HCT116 (cell line): ENCODE results near the gene LCN6.
"Not testable (repeated sequence)": the region's sequence is repeated elsewhere in the genome, so short reads cannot be mapped to it uniquely, and the experiment has no call there.

ENCODE experiments used
- ATF3 ChIP-seq: IDR thresholded peaks from 2 replicates; pipeline ENCODE4 v1.6.1; 2012
- CTCF ChIP-seq, 3 experiments: fragments of 200-600 bp in 1 of 3; sonication (generic) in 1 of 3; IDR thresholded peaks in 2 of 3; conservative IDR thresholded peaks in 1 of 3; 2 replicates each; pipeline ENCODE4 v1.5.1; 2012 to 2017; ENCODE audit warnings: low read depth in 2 of 3, low read length in 2 of 3, antibody characterized with exemption in 1 of 3, borderline replicate concordance in 1 of 3, control low read depth in 1 of 3, mild to moderate bottlenecking in 1 of 3, mixed read lengths in 1 of 3, mixed run types in 1 of 3, moderate library complexity in 1 of 3; ENCODE audit not compliant: insufficient read depth in 1 of 3
- ELF1 ChIP-seq: IDR thresholded peaks from 2 replicates; pipeline ENCODE4 v1.6.1; 2012; ENCODE audit warnings: low read depth, borderline replicate concordance
- EZH2 ChIP-seq: fragments of 200-600 bp; sonication (generic); IDR thresholded peaks from 2 replicates; pipeline ENCODE4 v1.6.1; 2017; ENCODE audit warnings: antibody characterized with exemption, mixed run types
- POLR2A ChIP-seq: IDR thresholded peaks from 2 replicates; pipeline ENCODE4 v1.7.0; 2011; ENCODE audit warnings: borderline replicate concordance; ENCODE audit not compliant: insufficient read depth, insufficient read length; ENCODE audit errors: extremely low read depth
- REST ChIP-seq: IDR thresholded peaks from 2 replicates; pipeline ENCODE4 v1.6.1; 2012; ENCODE audit warnings: low read depth
- TCF7L2 ChIP-seq: IDR thresholded peaks from 2 replicates; pipeline ENCODE4 v1.7.0; 2011; ENCODE audit warnings: borderline replicate concordance, inconsistent platforms; ENCODE audit not compliant: insufficient read depth, insufficient read length; ENCODE audit errors: extremely low read depth
- ZFX ChIP-seq: fragments of 450-650 bp; IDR thresholded peaks from 2 replicates; pipeline ENCODE4 v1.6.1; 2017
- ZNF274 ChIP-seq: fragments of 200-500 bp; sonication (Bioruptor generic); IDR thresholded peaks from 2 replicates; pipeline ENCODE4 v1.6.1; 2014; ENCODE audit warnings: mild to moderate bottlenecking, low read depth, low read length, inconsistent platforms
- TF ChIP-seq, protein P1 (sequence below): IDR thresholded peaks from 2 replicates; pipeline ENCODE4 v1.6.1; 2012

DNA sequence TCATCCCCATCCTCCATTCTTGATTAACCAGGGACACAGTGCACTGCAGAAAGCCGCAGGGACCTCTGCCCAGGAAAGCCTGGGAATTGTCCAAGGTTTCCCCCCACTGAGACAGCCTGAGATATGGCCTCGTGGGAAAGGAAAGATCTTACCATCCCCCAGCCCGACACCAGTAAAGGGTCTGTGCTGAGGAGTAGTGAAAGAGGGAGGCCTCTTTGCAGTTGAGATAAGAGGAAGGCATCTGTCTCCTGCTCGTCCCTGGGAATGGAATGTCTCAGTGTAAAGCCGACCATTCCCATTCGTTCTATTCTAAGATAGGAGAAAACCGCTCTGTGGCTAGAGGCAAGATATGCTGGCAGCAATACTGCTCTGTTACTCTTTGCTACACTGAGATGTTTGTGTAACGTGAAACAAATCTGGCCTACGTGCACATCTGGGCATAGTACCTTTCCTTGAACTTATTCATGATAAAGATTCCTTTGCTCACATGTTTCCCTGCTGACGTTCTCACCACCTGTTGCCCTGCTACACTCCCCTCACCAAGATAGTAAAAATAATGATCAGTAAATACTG lies 48.5 kb upstream of the LCN6 start:
- not testable (repeated sequence) for TF ChIP-seq CTCF (IDR thresholded peaks at IDR 0.05 in 2 of 3, conservative IDR thresholded peaks at IDR 0.05 in 1 of 3; ENCODE audit: borderline replicate concordance in 1 of 3, insufficient read depth in 1 of 3, low read depth in 2 of 3, low read length in 2 of 3); EZH2; ZNF274; ZFX; ATF3; ELF1; REST; POLR2A; TCF7L2
- TF ChIP-seq, protein P1, sequence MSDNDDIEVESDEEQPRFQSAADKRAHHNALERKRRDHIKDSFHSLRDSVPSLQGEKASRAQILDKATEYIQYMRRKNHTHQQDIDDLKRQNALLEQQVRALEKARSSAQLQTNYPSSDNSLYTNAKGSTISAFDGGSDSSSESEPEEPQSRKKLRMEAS: not testable (repeated sequence)
